Stimulated activated naive CD8-positive, alpha-beta T cell treated with anti-CD3 and anti-CD28 coated beads, Interleukin-15, Interleukin-2, amounts not matched to agents 100 ng/mL and 50 ng/mL, for 24 hours (primary cell): ENCODE measurements around the gene BMP5.

ENCODE experiments used
- H3K27ac Mint-ChIP-seq: one replicate; pipeline ENCODE4 v1.8.0; 2021; ENCODE audit warnings: mild to moderate bottlenecking, mixed read lengths
- H3K27me3 Mint-ChIP-seq: one replicate; pipeline ENCODE4 v1.8.0; 2021; ENCODE audit warnings: mixed read lengths
- H3K36me3 Mint-ChIP-seq: one replicate; pipeline ENCODE4 v1.8.0; 2021; ENCODE audit warnings: low read depth, mixed read lengths
- H3K4me1 Mint-ChIP-seq: one replicate; pipeline ENCODE4 v1.8.0; 2021; ENCODE audit warnings: low read depth, mixed read lengths
- H3K4me3 Mint-ChIP-seq: one replicate; pipeline ENCODE4 v1.8.0; 2021; ENCODE audit warnings: mild to moderate bottlenecking, mixed read lengths
- H3K9me3 Mint-ChIP-seq: one replicate; pipeline ENCODE4 v1.8.0; 2021; ENCODE audit warnings: mixed read lengths

The BMP5 gene

DNA sequence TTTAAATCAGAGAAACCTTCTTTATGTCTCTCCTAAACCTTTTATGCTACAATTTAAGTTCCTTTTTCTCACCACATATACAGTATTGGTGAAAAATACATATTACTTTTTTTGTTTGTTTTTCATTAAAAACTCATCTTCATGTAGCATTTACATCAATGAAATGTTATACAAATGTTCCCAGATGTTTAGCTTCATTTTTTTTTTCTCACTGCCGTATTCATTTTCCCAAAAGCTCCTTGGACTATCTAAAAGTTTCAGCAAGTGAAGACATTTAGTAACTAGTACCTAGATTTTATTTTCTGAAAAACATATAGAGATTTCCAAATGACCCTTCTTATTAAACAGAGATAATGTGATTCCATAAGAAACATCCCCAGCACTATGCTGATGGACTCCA, 128.9 kb downstream of the BMP5 start:
- H3K36me3 Mint-ChIP-seq, result no peaks in the 10 kb centered on the region
- no peak overlapping the region for H3K27ac Mint-ChIP-seq
- peaks cover 15% of the 10 kb centered on the region for H3K9me3 Mint-ChIP-seq
- no peak overlapping the region for H3K4me3 Mint-ChIP-seq
- no peaks in the 10 kb centered on the region for H3K4me1 Mint-ChIP-seq
- H3K27me3 Mint-ChIP-seq, result no peaks in the 10 kb centered on the region

DNA sequence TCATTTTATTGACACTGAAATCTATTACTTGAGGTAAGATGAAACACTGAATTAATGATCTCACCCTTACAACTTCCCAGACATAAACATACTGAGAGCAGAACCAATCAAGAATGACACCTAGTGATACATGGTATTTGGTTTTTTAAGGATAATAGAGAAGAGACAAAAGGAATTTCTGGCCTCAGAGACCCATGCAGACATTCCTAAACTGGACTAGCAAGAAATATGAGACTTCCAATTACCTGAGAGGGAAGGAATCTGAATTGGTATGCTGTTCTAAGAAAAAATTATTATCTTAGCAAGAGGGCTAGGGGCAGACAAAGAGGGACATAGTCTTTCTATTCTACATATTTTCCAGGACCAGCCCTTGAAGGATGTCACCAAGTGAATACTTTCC, 141.1 kb downstream of the BMP5 start:
- H3K4me1 Mint-ChIP-seq, result no peaks in the 10 kb centered on the region
- H3K27ac Mint-ChIP-seq, result no peak overlapping the region
- no peaks in the 10 kb centered on the region for H3K36me3 Mint-ChIP-seq
- no peak overlapping the region for H3K4me3 Mint-ChIP-seq
- no peaks in the 10 kb centered on the region for H3K27me3 Mint-ChIP-seq
- H3K9me3 Mint-ChIP-seq, result peaks cover 11% of the 10 kb centered on the region

DNA sequence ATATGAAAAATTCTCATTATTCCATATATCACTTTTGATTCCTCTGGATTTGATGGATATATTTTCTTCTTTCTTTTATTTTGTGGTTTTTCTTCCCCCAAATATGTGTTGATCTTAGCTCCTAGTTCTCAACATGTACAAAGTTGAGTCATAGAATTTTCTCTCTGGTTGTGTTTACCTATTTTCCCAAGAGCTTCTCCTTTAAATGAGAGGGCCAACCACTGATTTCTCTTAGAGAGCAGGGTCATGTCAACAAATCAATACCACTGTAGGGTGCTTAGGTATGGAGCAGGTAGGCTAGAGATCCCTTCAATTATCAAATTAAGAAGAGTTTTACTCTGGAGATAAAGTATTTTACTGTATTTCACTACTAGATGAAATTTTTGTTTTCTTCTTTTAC, 145.7 kb downstream of the BMP5 start:
- no peaks in the 10 kb centered on the region for H3K27me3 Mint-ChIP-seq
- no peaks in the 10 kb centered on the region for H3K4me1 Mint-ChIP-seq
- no peak overlapping the region for H3K4me3 Mint-ChIP-seq
- no peaks in the 10 kb centered on the region for H3K9me3 Mint-ChIP-seq
- H3K27ac Mint-ChIP-seq, result no peak overlapping the region
- no peaks in the 10 kb centered on the region for H3K36me3 Mint-ChIP-seq

DNA sequence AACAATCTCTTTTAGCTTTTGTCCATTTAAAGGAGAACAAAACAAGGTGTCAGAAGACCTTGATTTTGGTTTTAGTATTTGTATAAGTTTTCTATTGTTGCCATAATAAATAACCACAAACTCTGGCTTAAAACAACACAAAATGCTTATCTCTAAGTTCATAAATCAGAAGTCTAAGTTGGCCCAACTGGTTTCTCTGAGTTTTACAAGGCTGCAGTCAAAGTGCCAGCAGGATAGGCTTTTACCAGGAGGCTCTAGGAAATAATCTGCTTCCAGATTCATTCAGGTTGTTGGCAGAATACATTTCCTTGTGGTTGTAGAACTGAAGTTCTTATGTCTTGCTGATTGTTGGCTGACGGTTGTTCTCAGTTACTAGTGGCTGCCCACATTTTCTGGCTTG, 149.2 kb downstream of the BMP5 start:
- no peaks in the 10 kb centered on the region for H3K36me3 Mint-ChIP-seq
- no peaks in the 10 kb centered on the region for H3K4me1 Mint-ChIP-seq
- H3K9me3 Mint-ChIP-seq, result no peaks in the 10 kb centered on the region
- H3K27ac Mint-ChIP-seq, result no peak overlapping the region
- no peaks in the 10 kb centered on the region for H3K27me3 Mint-ChIP-seq
- H3K4me3 Mint-ChIP-seq, result no peak overlapping the region

DNA sequence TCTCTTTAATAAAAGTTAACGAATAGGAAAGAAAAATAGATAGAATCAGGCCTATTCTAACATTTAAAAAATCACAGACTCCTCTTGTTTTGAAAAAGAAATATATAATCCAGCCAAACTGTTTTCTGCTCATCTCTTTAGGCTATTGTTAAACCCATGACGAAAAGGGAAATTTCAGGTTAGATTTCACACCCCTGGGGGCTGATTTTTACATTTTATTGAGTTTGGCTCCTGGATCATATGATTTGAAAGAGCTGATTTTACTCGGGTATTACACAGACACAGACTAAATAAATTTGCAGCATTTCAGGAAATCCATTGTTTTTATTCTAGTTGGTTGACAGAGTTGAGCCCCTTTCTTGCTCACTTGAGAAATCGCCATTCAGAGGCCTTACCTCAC, 160.6 kb downstream of the BMP5 start:
- Mint-ChIP-seq H3K4me1 (no peaks in the 10 kb centered on the region), H3K27ac (no peak overlapping the region), H3K4me3 (no peak overlapping the region), H3K27me3 (no peaks in the 10 kb centered on the region), H3K9me3 (peaks cover 14% of the 10 kb centered on the region), H3K36me3 (no peaks in the 10 kb centered on the region)

DNA sequence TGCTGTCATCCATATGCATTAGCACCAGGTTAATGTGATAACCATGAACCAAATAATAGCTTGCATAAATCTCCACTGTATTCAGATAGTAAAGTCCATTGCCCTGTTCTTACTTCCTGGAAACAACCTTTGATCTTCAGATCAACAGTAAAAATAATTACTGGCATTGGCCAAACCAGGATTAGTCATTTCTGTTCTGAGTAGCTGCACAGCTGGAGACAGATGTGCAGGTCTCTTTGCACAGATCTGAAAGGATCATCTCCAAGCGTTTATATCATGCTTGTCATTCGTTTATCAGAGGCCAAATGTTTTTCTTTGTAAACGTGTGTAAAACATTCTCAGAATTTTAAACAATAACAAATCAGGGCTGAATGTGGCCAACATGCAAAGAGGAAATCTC, 162.0 kb downstream of the BMP5 start:
- H3K9me3 Mint-ChIP-seq, result peaks cover 17% of the 10 kb centered on the region
- H3K36me3 Mint-ChIP-seq, result no peaks in the 10 kb centered on the region
- H3K4me3 Mint-ChIP-seq, result no peak overlapping the region
- no peaks in the 10 kb centered on the region for H3K27me3 Mint-ChIP-seq
- H3K27ac Mint-ChIP-seq, result no peak overlapping the region
- H3K4me1 Mint-ChIP-seq, result no peaks in the 10 kb centered on the region

DNA sequence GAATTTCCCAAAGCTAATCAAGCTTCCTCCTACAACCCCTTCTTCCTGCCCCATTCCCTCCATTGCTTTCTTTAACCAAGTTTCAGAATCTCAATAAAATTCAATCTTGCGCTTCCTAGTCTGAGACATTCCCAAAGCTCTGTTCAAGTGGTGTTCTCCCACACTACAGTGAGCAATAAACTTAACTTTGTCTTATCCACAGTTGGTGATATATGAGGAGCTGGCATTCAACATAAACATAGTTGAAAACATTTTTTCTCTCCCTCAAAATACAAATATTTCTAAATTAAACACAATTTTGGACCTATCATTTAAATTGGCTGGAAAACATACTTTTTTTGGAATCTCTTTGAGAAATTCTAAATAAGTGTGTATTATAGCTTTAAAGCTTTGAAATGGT, 166.7 kb downstream of the BMP5 start:
- Mint-ChIP-seq H3K4me3 (no peak overlapping the region), H3K27me3 (no peaks in the 10 kb centered on the region), H3K4me1 (no peaks in the 10 kb centered on the region), H3K36me3 (no peaks in the 10 kb centered on the region), H3K27ac (no peak overlapping the region), H3K9me3 (peaks cover 11% of the 10 kb centered on the region)

DNA sequence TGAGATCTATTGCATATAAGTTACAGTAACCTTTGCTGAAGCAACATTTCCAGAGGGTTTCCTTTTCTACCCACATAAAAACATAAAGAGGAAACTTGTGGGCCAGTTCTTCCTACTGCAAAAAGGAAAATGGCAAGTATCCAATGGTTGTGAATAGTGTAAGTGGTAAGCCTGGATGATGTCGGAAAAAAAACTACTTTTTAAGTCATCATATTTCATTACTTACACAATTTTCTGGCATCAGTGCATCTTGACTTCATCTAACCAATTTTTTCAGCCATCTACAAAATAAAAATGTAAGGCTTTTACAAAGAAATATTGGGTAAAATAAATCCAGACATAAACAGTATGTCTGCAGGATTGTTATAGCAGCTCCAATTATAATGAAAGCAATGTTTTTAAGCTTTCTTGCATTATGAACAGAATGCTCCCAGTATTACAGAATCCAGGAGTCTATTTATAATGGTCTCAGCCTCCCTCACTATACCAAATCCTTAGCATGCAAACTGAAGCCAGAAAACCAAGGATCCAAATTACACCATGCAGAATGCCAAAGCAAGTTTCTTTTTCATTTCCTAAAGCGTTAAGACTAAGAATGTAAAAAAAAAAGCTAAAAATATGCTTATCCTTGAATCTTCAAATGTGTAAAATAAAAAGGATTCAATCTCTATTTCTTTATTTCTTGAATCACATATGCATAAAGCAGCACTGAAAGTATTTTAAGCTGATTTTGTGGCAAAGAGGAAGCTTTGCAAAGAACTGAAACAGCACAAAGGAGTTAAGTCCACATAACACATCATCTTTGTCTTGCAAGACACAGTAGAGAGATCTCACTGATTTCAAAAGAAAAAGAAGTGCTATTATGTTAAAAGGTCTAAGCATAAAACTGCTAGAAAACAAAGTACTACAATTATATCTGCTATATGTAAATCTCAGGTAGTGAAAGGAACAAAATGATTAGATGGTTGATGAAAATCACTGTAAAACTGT, 169.6 kb downstream of the BMP5 start:
- no peak overlapping the region for H3K27ac Mint-ChIP-seq
- H3K4me3 Mint-ChIP-seq, result no peak overlapping the region
- H3K9me3 Mint-ChIP-seq, result peaks cover 16% of the 10 kb centered on the region
- H3K27me3 Mint-ChIP-seq, result no peaks in the 10 kb centered on the region
- H3K36me3 Mint-ChIP-seq, result no peaks in the 10 kb centered on the region
- H3K4me1 Mint-ChIP-seq, result no peaks in the 10 kb centered on the region

DNA sequence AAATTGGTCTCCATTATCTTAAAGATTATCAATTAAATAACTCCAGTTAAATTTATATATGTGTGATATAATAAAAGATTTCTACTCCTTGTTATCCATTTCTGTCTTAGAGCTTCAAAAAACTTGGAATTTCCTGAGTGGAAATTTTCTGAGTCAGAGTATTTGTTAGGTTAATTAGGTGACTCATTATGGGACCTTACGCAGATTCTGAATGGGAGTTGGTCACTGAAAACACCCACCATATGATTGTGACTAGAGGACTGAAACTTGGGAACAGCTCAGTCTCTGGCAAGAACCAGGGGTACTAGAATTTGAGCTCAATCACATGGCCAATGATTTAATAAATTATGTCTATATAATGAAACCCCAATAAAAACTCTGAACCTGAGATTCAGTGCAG, 171.0 kb downstream of the BMP5 start:
- no peaks in the 10 kb centered on the region for H3K36me3 Mint-ChIP-seq
- no peaks in the 10 kb centered on the region for H3K27me3 Mint-ChIP-seq
- H3K27ac Mint-ChIP-seq, result no peak overlapping the region
- H3K9me3 Mint-ChIP-seq, result peaks cover 16% of the 10 kb centered on the region
- H3K4me3 Mint-ChIP-seq, result no peak overlapping the region
- H3K4me1 Mint-ChIP-seq, result no peaks in the 10 kb centered on the region
